ENCODE results near the gene ETV5. TPM values are rescaled to one million over a fixed set of nuclear protein-coding genes. Genes with fewer than 3 reads are reported as not detected.

The ETV5 gene
- total and polyA plus RNA-seq, 4 donors: 3.3 to 14.9 (median 5.5) TPM

DNA sequence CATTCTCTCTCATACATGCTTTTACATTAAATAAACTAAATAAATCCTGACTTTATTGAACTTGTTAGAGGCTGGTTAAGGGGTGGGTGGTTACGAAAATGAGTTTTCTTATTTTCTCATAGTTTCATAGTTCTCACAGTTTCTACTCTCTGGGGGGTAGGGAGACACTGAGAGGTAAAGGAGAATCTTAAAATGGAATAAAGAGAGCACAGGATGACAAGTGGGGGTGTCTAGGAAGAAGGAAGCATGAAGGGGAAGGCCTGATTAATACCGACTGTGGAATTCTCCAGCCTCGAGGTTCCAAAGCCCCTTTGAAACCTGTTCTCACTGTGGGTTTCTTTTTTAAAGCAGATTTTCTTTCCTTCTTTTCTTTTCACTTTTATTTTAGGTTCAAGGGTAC lies 104.7 kb downstream of the ETV5 start:
- Histone ChIP-seq H3K9ac (ENCODE audit: low read depth in 1 of 2, low read length in 2 of 2) (no peak overlapping the region), H3K4me3 (ENCODE audit: low read depth in 1 of 3, low read length in 3 of 3) (no peak overlapping the region), H3K4me1 (ENCODE audit: control insufficient read depth in 4 of 4, insufficient read depth in 4 of 4, low read length in 3 of 4) (no peaks in the 10 kb centered on the region), H3K27ac (ENCODE audit: low read depth in 1 of 2, low read length in 2 of 2) (no peak overlapping the region), H3K36me3 (ENCODE audit: control insufficient read depth in 4 of 4, insufficient read depth in 3 of 4, low read depth in 1 of 4, low read length in 3 of 4) (no peaks in the 10 kb centered on the region), H3K27me3 (ENCODE audit: control insufficient read depth in 4 of 4, insufficient read depth in 4 of 4, low read length in 3 of 4) (peaks cover 0 to 4% (median 0%) of the 10 kb centered on the region in 4 donors), H3K9me3 (ENCODE audit: control insufficient read depth in 4 of 4, low read length in 3 of 4) (no peaks in the 10 kb centered on the region)
- 68% methylated on average over 3 of the region's 3 CpGs for WGBS
- TF ChIP-seq HNF4A (conservative IDR thresholded peaks at IDR 0.05): no peak
- TF ChIP-seq, protein P1, sequence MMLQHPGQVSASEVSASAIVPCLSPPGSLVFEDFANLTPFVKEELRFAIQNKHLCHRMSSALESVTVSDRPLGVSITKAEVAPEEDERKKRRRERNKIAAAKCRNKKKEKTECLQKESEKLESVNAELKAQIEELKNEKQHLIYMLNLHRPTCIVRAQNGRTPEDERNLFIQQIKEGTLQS (IDR thresholded peaks at IDR 0.05): no peak
- TF ChIP-seq RAD21 (IDR thresholded peaks at IDR 0.05): no peak
- TF ChIP-seq EGR1 (IDR thresholded peaks at IDR 0.05; ENCODE audit: low read depth in 2 of 2): no peak
- no peak for TF ChIP-seq GABPA (IDR thresholded peaks at IDR 0.05 in 1 of 2, conservative IDR thresholded peaks at IDR 0.05 in 1 of 2)
- TF ChIP-seq, protein P2, sequence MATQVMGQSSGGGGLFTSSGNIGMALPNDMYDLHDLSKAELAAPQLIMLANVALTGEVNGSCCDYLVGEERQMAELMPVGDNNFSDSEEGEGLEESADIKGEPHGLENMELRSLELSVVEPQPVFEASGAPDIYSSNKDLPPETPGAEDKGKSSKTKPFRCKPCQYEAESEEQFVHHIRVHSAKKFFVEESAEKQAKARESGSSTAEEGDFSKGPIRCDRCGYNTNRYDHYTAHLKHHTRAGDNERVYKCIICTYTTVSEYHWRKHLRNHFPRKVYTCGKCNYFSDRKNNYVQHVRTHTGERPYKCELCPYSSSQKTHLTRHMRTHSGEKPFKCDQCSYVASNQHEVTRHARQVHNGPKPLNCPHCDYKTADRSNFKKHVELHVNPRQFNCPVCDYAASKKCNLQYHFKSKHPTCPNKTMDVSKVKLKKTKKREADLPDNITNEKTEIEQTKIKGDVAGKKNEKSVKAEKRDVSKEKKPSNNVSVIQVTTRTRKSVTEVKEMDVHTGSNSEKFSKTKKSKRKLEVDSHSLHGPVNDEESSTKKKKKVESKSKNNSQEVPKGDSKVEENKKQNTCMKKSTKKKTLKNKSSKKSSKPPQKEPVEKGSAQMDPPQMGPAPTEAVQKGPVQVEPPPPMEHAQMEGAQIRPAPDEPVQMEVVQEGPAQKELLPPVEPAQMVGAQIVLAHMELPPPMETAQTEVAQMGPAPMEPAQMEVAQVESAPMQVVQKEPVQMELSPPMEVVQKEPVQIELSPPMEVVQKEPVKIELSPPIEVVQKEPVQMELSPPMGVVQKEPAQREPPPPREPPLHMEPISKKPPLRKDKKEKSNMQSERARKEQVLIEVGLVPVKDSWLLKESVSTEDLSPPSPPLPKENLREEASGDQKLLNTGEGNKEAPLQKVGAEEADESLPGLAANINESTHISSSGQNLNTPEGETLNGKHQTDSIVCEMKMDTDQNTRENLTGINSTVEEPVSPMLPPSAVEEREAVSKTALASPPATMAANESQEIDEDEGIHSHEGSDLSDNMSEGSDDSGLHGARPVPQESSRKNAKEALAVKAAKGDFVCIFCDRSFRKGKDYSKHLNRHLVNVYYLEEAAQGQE (IDR thresholded peaks at IDR 0.05): no peak
- TF ChIP-seq FOXA1 (IDR thresholded peaks at IDR 0.05): no peak
- TF ChIP-seq HNF4G (IDR thresholded peaks at IDR 0.05): no peak
- TF ChIP-seq, protein P3, sequence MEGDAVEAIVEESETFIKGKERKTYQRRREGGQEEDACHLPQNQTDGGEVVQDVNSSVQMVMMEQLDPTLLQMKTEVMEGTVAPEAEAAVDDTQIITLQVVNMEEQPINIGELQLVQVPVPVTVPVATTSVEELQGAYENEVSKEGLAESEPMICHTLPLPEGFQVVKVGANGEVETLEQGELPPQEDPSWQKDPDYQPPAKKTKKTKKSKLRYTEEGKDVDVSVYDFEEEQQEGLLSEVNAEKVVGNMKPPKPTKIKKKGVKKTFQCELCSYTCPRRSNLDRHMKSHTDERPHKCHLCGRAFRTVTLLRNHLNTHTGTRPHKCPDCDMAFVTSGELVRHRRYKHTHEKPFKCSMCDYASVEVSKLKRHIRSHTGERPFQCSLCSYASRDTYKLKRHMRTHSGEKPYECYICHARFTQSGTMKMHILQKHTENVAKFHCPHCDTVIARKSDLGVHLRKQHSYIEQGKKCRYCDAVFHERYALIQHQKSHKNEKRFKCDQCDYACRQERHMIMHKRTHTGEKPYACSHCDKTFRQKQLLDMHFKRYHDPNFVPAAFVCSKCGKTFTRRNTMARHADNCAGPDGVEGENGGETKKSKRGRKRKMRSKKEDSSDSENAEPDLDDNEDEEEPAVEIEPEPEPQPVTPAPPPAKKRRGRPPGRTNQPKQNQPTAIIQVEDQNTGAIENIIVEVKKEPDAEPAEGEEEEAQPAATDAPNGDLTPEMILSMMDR (IDR thresholded peaks at IDR 0.05; ENCODE audit: low read depth, low read length, missing input control): no peak
- no peak for TF ChIP-seq NR2F2 (IDR thresholded peaks at IDR 0.05)
- no peak for TF ChIP-seq FOXA2 (IDR thresholded peaks at IDR 0.05)
- TF ChIP-seq, protein P4, sequence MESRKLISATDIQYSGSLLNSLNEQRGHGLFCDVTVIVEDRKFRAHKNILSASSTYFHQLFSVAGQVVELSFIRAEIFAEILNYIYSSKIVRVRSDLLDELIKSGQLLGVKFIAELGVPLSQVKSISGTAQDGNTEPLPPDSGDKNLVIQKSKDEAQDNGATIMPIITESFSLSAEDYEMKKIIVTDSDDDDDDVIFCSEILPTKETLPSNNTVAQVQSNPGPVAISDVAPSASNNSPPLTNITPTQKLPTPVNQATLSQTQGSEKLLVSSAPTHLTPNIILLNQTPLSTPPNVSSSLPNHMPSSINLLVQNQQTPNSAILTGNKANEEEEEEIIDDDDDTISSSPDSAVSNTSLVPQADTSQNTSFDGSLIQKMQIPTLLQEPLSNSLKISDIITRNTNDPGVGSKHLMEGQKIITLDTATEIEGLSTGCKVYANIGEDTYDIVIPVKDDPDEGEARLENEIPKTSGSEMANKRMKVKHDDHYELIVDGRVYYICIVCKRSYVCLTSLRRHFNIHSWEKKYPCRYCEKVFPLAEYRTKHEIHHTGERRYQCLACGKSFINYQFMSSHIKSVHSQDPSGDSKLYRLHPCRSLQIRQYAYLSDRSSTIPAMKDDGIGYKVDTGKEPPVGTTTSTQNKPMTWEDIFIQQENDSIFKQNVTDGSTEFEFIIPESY (IDR thresholded peaks at IDR 0.05): no peak
- no peak for DNase-seq (ENCODE audit: low spot score)

DNA sequence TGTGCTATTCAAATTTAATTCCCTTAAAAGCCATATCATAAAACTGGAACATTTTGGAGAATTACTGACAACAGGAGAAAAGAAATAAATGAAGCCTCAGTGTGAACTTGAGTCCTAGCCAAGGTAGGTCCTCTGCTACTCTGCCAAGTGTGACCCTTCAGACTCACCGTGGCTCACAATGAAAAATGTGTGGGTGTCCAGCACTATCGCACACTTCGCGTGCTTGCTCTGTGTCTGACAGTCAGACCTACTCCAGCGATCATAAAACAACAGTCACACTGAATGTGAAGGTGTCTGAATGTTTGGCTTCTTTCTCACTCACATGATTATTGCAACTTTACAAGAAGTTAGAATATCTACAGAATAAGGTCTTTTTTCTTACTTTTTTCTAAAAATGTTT lies 105.3 kb downstream of the ETV5 start:
- Histone ChIP-seq H3K27me3 (ENCODE audit: control insufficient read depth in 4 of 4, insufficient read depth in 4 of 4, low read length in 3 of 4) (peaks cover 0 to 4% (median 0%) of the 10 kb centered on the region in 4 donors), H3K9me3 (ENCODE audit: control insufficient read depth in 4 of 4, low read length in 3 of 4) (no peaks in the 10 kb centered on the region), H3K4me1 (ENCODE audit: control insufficient read depth in 4 of 4, insufficient read depth in 4 of 4, low read length in 3 of 4) (no peaks in the 10 kb centered on the region), H3K4me3 (ENCODE audit: low read depth in 1 of 3, low read length in 3 of 3) (no peak overlapping the region), H3K36me3 (ENCODE audit: control insufficient read depth in 4 of 4, insufficient read depth in 3 of 4, low read depth in 1 of 4, low read length in 3 of 4) (no peaks in the 10 kb centered on the region), H3K9ac (ENCODE audit: low read depth in 1 of 2, low read length in 2 of 2) (no peak overlapping the region), H3K27ac (ENCODE audit: low read depth in 1 of 2, low read length in 2 of 2) (no peak overlapping the region)
- TF ChIP-seq TAF1 (conservative IDR thresholded peaks at IDR 0.05): no peak
- TF ChIP-seq EGR1 (IDR thresholded peaks at IDR 0.05; ENCODE audit: low read depth in 2 of 2): no peak
- TF ChIP-seq HNF4A (conservative IDR thresholded peaks at IDR 0.05): no peak
- TF ChIP-seq, protein P3 (IDR thresholded peaks at IDR 0.05; ENCODE audit: low read depth, low read length, missing input control): no peak
- DNase-seq (ENCODE audit: low spot score): no peak
- WGBS: 73% methylated on average over 5 of the region's 5 CpGs
